ENCODE results near the gene RPLP1.

RPLP1 gene

DNA sequence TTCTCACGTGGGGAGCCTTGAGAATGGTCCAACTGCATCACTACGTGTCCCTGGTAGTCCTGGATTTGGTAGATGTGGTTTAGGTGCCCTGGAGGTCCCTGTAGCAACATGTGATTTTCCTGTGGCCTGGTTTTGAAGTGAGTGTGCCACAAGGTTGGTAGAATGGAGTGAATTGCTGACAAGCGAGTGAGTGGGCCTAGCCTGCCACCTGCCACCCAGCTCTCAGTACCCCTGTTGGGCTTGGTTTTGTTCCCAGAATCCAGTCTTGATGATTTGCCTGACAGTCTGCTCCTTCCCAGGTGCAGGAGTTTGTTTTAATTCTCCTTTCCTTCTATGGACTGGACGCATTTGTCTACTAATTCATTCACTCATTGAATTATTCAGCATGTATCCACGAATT, 19.4 kb downstream of the RPLP1 start:
- DNase-seq = no peak

DNA sequence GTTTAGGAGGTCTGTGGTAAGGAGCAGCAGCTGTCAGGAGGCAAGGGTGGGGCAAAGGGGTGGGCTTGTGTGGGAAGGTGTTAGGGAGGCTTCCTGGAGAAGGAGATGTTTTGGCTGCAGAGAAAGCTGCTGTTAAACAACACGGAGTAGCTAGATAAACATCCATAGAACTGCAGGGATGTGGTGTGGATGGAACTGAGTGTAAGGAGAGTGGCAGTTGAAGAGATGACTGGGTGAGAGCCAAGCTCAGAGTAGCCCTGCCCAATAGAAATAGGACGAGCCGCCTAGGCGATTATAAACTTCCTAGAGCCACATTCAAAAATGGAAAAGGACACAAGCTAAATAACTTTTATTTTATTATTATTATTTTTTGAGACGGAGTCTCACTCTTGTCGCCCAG, 19.9 kb downstream of the RPLP1 start:
- no peak for DNase-seq

DNA sequence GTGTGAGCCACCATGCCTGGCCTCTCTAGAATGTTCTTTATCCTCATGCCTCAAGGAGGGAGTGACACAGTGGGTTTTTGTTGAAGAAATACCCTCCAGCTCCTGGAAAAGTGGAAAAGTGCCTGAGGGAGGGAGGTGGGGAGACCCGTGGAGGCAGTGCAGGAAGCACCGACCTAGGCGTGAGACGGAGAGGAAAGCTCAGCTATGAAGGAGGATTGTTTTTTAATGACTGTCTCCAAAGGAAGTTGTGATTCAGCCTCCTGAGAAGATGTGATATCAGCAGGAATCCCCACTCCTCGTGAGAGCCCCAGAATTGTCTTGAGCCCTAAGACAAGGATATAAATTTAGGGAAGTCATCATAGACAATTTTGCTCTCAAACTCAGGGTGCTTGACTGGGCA, 21.7 kb downstream of the RPLP1 start:
- peak; percentile 22 for DNase-seq

DNA sequence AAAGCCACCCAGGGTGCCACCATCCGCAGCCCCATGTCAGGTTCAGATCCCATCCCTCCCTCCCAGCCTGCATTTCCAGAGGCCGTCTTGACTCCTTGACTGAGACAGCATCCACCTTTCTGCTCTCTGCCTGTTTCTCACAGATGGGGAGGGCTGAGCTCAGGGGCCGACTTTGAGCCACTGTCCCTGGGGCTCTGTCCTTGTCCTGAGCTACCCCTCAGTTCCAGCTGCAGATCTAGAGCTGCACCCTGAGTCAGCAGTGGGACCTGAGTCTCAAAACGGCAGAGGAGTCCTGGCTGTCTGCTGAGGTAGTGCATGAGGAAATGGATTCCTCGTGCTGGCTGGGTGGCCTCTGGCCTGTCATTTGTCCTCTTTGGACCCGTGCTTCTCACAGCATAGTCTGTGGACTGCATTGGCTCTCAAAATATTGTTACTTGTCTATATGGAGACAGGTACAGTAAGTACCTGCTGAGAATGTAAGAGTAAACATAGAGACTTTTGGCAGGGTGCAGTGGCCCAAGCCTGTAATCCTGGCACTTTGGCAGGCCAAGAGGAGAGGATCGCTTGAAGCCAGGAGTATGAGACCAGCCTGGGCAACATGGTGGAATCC, 22.3 kb downstream of the RPLP1 start:
- DNase-seq = no peak

DNA sequence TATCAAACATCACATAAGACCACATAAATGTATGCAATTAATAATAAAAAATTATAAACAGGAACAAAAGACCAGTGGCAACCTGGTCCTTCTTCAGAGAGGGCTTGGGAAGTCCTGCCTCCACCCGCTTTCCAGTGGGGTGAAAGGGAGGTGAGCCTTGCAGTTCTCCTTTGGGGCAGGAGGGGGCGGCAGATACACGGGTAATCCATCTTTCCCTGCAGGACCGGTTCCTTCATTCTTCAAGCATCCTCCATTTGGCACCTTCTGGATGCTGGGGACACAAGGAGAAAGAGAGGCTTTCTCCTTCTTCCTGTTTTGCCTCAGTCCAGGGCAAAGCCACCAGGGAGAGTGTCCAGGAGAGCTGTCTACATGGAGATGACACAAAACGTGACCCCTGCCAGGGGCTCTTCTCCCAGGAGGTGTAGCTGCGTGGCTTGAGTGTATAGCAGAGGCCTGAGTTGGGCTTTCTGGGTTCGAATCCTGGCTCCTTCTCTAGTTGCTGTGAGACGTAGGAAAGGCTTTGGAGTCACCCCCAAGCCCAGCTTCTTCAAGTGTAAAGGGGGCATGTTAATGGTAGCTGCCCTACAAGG, 23.2 kb downstream of the RPLP1 start:
- DNase-seq = peak; percentile 85

DNA sequence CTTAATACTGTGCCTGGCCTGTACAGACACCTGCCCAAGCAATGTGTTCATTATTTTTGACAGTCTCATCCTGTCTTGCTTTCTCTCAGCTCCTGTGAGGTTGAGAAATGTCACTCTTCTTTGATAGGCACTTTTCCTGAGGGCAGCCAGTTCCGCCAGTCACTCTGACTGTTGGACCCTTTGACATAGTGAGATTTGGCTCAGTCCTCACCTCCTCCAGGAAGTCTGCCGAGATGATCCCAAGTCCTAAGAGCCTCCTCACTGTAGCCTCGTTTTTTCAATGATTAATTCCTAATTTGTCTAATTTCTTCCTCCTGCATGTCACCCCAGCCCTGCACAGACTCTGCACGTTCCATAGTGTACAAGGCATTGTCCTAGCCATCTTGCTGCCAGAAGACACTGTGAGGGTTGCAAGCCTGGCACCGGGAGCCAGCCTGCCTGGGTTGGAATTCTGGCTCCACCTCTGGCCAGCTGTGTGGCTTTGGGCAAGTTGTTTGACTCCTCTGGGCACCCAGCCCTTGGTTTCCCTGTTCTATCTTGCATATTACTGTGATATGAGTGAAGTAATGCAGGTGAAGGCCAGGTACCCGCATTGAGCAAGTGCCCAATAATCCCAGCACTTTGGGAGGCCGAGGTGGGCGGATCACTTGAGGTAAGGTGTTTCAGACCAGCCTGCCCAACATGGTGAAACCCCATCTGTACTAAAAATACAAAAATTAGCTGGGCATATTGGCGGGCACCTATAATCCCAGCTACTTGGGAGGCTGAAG, 24.3 kb downstream of the RPLP1 start:
- no peak for DNase-seq

DNA sequence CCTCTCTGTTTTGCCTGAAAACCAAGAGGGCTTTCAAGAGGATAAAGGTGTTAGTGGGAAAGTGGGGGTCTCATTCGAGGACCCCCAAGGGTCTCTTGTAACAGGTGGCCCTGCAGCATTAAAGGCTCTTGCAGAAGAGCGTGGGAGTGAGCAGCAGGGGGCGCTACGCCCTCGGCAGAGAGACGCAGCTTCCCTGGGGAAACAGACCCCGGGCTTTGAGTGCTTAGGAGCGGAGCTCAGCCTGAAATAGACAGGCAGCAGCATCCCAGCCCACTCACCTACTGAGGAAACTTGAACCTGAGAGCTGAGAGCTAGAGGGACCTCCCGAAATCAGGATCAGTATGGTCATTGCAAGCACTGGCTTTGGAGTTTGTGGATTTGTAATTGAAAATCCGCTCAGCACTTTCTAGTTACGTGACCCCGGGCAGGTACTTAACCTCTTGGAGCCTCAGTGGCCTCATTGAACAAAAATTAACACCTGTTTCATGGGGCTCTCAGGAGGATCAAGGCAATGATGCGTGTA, 25.7 kb downstream of the RPLP1 start:
- DNase-seq = peak; percentile 68

DNA sequence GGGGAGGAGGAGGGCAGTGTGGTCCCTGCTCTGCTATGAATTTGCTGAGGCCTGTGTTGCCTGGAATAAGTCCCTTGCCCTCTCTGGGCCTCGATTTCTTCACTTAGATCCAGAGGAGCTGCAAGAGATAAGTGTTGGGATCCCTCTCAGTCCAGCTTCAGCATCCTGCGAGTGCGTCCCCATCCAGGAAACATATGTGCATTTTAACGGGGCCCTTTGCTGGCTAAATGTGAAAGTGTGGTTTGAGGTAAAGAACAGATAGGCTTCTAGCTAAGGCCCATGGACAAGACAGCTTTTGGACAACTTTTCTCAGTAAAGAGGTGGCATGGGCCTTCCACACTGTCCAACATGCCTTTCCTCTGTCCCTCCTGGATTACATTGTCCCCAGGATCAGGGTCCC, 26.5 kb downstream of the RPLP1 start:
- DNase-seq = no peak

DNA sequence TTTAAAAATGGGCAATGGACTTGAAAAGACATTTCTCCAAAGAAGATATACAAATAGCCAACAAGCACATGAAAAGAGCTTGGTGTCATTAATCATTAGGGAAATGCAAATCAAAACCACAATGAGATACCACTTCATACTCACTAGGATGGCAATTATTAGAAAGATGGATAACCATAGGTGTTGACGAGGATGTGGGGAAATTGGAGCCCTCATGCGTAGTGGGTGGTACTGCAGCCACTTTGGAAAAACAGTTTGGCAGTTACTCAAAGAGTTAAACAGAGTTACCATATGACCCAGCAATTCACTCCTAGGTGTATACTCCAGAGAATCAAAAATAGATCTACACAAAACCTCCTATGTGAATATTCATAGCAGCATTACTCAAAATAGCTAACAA, 27.4 kb downstream of the RPLP1 start:
- no peak for DNase-seq

DNA sequence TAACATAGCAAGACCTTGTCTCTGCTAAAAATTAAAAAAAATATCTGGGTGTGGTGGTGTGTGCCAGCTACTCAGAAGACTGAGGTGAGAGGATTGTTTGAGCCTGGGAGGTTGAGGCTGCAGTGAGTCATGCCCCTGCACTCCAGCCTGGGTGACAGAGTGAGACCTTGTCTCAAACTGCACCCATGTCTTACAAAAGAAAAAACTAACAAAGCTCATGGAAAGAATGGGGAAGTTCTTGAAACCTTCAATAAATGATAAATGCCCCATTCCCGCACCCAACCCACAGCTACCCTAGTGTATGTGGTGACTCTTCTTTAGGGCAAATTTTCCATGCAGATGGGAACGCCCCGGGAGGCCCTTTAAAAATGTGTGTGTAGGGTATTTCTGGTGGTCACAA, 28.3 kb downstream of the RPLP1 start:
- DNase-seq = peak; percentile 22

DNA sequence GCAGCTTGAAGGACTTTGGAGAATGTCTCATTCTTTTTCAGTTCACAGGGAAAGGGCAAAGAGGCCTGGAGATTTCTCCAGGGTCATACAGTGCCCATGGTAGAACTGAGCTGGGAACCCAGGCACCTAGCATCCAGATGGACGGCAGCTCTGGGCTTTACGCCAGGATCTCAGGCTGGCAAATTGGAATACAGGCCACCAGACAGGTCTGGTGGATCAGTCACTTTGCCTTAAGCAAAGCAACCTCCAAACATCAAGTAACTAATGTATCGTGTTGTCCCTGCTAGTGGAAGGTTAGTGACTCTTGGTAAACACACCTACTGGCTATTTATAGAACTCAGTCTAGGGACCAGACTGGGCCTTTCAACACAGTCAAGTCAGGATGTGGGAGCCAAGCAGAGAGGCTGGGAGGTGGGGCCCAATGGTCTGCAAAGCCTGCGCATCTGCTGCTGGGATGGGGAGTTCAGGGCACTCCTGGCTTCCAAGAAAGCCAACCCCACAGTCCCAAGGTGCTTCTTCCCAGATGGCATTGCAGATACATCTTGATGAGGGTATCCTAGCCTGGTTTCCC, 30.2 kb downstream of the RPLP1 start:
- no peak for DNase-seq

DNA sequence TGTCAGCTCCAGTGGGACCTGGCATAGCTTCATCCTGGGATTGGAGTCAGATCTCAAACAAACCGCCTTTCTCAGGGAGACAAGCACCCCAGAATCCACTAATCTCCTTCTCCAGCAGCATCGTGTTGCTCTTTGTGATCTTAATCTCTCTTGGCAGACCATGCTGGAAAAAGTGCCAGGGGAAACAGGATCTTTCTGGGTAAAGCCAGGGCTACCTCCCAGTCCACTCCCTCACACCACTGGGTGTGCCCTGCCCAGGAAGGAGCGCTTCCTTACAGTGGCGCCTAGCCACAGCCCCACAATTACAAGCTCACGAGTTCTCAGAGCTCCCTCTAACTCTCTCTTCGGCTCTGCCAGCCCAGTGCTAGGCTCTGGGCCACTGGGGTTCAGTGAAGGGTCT, 32.2 kb downstream of the RPLP1 start:
- DNase-seq = no peak

DNA sequence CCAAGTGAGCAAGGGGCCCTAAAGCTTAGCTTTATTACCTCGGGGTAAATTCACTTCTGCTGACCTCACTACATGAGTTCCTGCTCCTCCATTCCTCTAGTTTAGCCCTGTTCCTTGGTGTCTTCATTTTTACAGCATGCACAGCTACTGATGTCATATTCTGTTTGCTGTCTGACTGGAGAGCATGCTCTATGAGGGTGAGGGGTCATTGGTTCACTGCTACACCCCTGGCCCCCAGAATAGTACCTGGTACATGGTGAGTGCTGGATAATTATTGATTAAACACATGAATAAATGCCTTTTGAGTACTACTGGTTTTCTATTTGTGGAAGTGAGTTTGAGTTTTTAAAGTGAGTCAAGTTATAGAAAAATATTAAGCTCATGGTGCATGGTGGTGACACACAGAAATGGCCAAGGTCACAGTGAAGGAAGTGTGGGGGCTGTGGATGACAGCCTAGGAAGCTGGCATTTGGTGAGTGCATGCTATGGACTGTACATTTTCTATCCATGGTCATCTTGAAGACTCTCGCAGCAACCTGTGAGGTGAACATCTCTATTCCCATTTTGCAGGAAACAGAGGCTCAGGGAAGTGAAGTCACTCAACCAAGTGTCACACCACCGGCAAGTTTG, 34.0 kb downstream of the RPLP1 start:
- DNase-seq = peak; percentile 21

DNA sequence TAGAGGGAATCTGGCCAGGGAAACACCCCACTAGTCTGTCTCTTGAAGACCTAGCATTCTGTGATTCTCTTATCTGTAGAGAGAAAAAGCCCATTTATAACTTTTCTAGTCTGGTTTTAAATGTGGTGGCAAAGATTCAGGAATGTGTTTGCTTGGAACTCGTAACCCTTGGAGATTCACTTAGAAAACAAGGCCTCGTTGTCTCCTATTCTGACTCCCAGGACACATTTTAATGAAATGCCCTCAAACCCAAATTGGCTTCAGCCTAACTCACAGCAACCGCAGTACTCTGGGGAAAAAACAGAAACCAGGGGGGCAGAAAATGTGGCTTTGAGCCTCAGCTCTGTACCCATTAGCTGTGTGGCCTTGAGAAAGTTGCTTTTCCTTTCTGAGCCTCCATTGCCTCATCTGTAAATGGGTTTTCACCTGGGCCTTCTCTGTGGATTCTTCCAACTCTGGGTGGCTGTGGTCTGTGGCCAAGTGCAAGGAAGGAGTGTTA, 36.5 kb downstream of the RPLP1 start:
- no peak for DNase-seq

DNA sequence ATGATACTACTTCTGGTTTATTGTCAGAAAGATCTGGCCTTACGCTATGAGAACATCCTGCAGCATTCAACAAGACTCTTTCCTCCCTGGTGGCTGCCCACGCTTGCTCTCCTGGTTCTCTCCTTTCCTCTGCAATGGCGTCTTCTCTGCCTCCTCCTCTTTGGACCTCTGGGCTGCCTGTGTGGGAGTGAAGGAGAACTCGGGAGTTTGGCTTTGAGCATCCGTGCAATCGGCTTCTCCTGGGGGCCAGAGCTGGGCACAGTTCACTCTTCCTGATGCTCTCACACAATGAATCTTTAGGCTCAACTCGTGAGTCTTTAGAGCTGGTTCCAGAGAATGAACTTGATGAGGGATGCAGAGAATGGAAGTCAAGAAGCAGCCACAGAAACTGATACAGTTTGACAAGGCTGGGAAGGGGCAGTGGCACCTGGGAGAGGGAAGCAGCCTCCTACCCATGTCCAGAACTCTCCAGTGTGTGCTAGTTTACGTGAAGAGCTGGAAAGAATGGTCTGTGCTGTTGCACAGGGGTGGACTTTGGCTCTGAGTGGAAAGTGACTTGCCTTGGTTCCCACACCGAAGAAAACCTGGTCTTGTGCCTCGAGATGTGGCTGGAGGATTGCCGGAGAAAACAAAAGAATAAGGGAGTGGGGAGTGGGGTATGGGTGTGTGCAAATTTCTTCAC, 37.9 kb downstream of the RPLP1 start:
- DNase-seq = no peak

DNA sequence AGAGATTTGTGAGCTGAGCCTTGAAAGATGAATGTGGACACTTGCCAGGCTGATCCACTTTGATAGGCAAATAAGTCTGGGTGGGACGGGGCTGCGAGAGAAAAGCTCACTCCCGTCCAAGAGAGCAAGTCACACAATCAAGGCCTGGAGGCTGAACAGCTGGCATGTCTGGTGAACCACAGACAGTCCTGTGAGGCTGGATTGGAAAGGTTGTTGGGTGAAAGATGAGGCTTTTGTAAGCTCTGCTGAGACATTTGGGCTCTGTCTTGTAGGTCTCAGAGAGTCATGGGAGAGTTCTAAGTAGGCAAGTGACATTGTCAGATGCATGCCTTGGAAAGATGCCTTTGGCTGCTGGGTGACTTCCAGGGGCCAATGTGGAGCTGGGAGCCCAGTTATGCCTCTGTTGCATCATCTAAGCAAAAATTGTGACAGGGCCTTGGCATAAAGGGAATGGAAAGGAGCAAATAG, 38.5 kb downstream of the RPLP1 start:
- no peak for DNase-seq

DNA sequence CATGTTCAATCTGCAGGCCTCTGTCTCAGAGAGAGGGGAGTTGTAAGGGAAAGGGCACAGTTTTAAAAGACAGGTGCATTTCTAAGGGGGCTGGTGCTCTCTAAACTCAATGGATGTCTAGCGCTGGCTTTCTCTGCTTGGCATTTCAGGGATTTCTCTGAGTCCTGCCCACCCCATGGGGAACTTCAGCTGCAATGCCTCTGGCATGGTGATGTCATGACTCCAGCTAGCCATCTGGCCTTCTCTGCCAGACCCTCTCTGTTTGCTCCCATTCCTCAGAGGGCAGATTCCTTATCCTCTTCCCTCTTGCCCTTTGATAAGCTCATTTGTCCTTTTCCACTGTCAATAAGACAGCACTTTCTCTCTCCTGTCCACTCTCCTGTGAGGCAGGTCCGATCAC, 40.8 kb downstream of the RPLP1 start:
- no peak for DNase-seq

DNA sequence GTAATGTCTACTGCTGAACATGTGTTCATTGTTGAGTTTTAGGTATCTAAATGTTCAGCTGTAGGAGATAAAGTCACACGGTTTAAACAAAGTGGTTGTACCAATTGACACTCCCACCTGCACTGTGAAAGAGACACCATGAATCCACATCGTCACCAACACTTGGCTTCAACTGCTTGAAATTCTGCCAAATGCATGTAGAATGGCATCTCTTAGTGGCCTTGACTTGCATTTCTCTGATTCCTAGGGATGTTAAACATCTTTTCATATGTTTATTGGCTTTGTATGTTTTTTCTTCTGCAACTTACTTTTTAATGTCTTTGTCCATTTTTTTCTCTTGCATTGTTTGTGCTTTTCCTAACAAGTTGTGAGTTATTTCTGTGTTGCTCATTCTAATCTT, 43.4 kb downstream of the RPLP1 start:
- no peak for DNase-seq

DNA sequence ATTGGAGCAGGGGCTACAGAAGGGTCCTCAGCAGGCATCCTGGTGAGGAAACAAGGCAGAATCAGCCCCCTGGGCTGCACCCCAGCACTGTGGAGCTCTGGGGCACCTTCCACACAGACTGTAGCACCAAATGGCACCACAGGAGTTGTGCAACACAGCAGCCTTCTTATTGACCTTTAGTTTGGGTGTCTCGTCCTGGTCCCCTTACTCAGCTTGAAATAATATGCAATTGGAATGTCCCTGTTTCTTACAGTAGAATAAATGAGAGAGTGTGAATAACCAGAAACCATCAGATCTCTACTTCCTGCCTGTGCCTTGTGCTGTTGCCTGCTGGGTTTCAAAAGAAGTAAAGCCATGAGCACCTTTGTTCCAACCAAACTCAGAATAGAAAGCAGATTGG, 44.5 kb downstream of the RPLP1 start:
- DNase-seq = no peak

DNA sequence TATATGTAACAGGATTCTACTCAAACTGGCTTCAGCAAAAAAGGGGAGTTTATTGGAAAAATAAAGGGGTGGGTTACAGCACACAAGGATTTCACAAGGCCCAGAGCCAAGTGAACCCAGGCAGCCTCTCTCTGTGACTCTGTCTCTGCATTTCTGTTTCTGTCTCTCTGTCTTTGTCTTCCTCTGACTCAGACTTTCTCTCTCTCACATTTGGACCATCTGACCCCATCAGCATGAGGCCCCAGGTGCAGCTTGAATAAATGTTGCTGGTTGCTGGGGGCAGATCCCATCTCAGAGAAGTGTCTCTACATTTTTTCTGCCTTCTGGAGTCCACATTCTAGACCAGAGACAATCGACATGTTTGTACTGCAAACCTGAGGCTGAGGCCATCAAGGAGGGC, 45.0 kb downstream of the RPLP1 start:
- DNase-seq = no peak

DNA sequence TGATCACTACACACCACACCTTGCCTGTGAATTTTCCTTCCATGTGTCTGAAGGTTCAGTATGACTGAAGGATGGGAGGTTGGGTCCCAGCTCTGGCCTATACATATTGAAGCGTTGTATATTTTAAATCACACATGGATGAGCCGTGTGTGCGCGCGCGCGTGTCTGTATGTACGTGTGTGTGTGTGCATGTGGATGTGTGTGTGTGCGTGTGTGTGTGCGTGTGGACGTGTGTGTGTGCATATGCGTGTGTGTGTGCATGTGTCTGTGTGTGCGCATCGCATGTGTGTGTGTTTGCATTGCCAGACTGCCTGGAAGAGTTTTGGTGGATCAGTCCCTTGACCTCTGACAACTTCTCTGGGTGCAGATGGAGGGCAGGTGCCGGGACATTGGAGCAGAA, 45.7 kb downstream of the RPLP1 start:
- no peak for DNase-seq

DNA sequence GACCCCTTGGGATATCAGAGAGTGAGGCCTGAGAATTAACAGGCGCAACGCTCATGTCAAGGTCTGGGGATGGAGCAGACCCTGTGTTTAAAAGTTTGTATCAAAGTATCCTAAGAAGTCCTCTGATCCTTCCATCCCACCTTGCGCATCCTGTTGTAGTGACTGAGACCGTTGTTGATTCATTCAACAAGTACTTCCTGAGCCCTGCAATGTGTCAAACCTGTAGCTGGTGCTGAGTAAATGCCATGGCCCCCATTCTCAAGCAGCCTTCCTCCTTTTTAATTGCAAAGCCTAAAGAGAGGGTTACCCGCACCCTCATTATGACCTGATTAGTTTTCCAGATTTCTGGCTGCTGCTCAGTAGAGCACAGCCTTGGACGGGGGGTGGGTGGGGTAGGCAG, 46.4 kb downstream of the RPLP1 start:
- DNase-seq = no peak

Measured in suppressor macrophage treated with lipopolysaccharide for 4 hours (primary cell).